Activated T-helper 1 cell treated with Interleukin-2 at 50 U/mL for 16 hours (primary cell): ENCODE results near the gene RND3.

Experiments
- DNase-seq: peaks from one replicate; pipeline ENCODE4 v3.0.0-alpha.2; 2020; ENCODE audit warnings: low read depth

The RND3 gene

DNA sequence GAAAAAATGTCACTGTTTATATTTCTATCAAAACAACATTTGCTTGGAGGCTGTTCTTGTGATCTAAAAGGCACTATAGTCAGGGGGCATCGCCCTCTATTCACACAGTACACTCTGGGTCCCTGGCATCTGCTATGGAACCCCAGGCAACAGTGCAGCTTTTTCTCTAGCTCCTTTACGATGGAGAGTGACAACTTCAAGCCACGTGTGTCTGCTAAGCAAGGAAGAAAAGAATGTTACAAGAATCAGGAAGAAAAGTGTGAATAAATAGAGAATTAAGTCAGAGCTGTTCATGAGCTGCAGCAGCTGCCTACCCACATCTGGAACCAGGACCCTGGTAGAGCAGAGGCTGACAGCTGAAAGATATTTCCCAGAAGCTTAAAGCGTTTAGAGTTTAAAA is 11.2 kb downstream of the RND3 start:
- no peak for DNase-seq

DNA sequence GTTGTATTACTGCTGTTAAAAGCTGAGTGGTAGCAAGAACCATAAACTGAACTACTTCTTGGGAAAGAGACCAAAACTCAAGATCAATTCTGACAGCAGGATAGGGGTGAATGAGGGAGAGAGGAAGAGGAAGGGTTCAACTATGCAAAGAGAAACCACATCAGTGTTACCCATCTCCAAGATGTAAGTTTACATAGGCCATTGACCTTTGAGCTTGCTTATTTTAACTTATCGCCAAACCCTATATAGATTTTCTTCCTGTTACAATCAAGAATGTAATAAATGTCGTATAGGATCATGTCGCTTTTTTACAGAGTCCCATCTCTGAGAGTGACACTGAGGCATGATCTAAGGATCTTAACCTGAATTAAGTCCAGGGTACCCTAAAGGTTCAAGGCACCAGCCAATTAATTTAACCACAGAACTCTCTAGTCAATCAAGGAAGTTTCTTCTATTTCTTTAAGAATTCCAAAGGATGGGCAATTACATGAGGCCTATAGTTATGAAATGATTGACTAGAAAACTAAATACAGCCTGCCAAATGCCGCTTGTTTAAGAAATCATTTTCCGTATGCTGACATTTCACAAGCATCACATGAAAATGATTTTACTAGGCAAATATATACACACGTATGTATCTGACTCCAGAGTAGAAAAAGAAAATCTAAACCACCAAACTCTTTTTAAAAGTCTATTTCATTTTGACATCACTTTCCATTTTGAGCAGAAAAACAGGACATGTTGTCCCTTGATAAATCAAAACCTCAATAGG is 11.8 kb downstream of the RND3 start:
- no peak for DNase-seq

DNA sequence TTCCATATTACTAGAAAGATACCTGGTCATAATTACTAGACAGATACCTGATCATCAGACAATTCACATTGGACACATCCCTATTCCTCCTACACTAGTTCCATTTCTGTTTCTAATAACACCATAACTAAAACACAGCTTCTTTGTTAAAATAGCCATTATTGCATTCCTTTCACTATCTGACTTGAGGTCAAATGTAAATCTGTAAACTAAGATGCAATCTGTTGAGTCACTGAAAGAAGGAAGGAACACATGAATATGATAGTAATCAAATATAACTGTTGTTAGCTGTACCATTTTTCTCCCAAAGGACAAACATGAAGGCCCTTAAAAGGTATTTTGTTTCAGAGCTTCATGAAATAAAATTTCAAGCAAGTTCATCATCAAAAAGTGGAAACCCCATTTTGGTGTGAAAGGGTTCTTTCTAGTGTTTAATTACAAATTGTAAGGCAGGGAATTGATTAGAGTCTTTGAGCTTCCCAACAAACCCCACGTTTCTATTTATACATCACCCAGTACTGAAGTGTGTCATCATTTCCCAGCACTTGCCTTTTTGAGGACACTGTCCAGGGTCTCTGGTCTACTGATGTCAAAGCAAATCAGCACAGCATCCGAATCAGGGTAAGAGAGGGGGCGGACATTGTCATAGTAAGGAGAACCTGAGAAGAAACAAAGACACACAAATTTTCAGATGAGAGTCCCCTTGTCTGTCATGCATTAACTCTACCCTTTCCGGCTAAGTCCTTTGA is 13.0 kb downstream of the RND3 start:
- DNase-seq, result no peak

DNA sequence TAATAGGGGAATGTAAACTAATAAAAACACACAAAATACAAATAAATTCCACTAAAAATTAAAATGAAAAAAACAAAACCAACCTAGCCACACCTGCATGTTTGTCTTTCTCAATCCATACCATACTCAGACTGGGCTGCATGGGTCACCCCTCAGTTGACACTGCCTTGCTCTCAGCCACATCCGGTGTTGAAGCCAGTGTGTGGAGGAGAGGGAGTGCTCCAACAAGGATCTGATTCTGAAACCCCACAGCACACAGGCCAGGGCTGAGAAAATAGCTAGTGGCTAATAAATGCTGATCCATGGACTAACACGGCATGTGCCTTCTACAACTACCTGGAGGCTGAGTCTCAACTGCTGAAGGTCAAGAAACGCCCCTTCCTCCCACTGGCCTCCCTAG is 13.7 kb downstream of the RND3 start:
- no peak for DNase-seq

DNA sequence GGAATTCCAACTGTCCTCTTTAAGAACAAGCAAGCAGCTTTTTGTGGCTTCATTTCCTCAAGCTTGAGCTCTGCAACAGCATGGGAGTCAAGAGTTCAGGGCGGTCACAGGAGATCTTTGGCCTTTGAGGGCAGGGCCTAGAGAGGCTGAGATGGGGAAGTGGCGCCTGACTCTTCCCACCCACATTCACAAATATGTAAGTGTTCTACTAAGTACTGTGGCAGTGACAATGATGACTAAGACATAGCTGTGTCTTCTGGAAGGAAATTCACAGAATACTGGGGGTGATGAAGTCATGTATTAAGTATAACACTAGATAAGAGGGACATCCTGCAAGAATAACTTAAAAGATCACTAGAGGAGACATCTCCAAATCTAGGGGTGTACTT is 15.0 kb downstream of the RND3 start:
- DNase-seq, result no peak

DNA sequence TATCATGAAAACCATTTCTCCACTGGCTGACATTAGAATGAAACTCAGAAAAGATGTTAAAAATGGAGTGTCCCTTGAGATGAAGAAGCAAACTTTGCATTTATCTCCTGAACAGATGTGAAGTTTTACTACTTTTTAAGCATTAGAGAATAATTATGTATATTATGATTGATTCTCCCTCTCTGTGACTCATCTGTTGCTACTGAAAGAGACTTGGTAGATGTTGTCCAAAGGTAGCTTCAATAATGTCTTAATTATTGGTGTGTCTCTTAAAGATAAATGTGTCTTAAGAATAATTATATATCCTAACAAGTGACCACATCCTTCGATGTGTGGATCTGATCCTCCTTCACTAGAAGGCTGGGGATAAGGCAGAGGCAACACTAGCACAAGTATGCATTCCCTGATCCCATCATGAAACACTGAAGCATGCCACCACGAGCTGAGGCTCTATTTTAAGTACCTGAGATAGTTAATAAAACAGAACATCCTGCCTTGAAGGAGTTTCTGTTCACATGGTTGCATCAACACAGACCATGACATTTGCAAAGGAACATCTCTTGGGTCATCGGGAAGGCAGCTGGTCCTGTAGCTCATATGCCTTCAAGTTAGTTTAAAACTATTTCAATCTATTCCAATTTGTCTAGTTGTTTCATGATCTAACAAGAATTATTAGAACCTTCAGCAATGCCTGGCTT is 15.5 kb downstream of the RND3 start:
- no peak for DNase-seq

DNA sequence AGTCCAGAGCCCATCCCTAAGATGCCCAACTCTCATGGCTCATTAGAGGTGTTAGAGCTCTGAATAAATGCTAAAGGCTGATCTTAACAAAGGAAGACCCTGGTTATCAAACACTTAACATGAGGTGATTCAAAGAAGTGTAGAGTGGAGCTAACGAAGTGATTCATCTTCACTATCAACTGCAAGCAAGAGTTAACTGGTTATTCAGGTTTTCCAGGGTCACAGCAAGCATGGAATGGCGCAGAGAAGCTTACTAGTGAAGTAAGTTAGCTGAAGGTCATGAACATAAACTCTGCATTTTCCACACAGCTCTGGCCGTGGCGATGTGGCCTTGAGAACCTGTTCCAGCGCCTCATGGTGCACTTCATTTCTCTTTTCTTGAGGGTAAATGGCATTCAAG is 17.0 kb downstream of the RND3 start:
- no peak for DNase-seq

DNA sequence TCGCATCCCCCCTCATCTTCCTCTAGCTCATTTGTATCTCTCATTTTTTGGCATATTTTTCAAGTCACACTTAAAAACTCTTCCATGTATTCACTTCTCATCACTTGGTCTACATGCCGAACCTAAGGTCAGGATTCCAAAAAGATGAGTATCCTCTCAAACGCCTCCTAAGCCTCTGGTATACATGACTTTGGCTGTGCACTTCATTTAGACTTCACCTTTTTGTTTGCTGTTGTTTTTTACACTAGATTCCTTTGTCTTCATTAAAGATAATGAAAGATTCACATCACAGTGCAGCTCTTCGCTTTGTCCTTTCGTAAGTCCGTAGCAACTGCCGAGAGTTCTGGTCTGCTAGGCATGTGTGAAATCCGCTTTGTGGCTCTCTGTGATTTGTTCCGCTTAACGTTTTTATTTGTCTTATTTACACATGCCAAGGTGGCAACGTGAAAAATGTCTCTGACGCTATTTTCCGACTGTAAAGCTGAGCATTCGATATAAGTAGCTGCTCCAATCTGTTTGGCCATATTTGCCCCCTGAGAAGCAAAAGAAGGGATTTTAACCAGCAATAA is 17.7 kb downstream of the RND3 start:
- DNase-seq, result no peak

DNA sequence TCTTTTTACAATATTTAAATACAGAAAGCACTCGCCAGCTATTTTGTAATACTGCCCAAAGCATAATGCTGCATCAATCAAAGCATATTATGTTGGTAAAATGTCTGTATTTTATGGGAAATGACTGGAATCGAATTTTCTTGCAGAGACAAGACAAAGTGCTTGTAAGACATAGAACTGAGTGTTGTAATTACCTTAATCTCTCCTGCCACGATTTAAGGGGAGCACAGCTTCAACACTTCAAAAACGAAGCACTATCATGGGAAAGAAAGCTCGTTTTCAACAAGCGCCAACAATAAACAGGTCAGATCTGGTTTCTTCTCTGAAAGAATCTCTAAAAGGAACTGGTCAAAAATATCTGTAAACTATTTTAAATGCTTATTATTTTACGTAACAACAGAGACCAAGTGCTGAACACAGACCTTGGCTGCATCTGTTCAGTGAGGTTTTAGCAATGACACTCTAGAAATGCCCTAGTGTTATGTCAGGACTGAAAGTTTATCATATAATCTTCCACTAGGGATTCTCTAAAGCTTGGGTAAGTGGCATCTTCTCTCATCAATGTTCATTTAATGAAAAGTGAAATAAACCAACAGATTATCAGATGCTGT is 19.0 kb downstream of the RND3 start:
- DNase-seq, result no peak

DNA sequence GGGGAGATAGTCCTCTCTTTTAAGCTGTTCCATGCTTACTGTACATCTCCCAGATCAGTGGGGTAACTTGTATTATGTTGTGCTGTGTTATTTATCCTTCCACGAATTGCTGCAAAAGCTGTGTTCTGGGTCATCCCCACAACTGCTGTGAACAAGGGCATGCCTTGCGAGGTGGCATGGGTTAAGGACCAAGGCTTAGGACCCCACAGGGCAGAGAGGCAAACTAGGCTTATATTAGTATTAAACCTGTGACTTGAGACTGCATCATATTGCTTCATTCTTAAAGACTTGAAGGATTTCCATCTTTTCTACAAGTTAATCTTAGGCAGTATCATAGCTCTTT is 19.9 kb downstream of the RND3 start:
- DNase-seq, result no peak

DNA sequence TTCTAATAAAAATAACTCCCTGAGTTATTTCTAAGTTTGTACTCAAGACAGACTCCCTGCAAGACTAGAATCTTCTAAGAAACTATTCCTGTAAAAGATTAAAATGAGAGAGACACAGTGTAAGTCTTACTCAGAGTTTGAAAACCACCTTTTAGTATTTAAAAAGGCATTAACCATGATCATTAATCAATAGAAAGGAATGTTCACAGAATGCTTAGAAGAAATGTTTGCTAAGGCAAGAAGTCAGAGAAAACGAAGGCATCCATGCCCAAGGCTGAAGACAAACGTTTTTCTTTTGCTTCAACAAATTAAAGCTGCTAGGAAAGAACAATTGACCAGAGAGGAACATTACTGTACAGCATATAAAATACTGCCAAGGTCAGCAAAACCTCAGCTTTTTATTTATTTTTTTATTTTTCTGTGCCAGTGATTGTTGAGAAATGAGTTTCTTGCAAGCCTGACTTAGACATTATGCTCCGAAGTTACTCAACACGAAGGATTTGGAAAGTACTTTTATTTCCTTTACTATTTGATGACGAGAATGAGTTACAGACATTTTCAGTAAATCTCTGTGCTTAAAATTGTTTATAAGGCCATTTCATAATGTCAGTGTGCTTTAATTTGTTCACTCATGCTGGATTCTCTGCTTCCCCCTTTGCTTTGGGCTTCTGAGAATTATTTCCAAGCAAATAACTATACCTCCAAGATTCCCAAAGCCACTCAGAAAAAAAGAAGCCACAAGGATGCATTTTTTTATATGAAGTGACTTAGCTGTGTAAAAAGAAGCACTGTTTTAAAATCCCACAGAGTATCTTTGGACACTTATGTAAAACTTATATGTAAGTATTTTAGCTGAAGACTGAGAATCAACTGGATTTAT is 20.5 kb downstream of the RND3 start:
- no peak for DNase-seq

DNA sequence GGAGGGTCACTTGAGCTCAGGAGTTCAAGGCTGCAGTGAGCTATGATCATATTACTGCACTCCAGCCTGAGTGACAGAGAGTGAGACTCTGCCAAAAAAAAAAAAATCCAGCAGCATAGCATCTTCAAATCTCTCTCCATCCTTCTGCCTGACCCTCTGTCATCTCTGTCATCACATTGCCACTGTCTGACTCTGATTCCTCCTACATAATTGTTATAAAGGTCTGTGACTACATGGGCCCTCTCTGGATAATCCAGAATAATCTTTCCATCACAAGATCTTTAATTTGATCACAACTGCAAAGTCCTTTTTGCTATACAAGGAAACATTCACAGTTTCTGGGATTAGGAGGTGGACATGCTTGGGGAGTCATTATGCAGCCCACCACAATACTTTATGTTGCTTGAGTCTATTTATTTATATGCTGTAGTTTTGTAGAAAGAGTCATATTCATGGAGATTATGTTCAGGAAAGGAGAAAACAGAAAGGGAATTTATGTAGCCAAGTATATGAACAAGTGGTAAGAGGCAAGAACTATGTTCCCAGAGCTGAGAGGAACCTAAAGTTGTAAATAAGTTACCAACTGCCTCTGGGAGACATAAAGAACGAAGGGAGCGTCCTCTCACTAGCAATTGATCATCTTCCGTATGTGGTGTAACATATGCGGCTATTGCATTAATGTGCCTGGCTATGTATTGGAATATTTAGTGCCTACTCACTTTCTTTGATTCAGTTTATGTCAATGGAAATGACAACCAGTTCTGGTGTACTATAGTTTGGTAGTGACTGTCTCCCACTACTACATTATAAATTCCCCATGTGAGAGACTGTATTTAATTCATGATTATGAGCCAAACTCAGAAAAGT is 21.5 kb downstream of the RND3 start:
- DNase-seq, result no peak

DNA sequence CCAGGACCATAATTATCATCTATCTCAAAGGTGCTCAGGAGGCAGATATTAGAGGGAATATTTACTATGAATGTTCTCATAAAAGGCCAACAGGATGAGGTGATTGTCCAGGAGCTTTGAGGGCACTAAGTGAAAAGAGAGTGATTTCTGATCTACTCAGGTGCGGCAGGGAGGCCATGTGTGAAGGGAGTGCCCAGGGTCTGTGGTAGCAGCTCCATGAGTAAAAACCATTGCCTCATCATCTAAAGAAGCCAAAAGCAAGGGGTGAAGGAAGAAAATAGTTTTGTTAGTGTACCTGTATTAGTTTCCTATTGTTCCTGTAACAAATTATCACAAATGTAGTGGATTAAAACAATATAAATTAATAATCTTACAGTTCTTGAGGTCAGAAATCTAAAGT is 22.5 kb downstream of the RND3 start:
- DNase-seq, result no peak

DNA sequence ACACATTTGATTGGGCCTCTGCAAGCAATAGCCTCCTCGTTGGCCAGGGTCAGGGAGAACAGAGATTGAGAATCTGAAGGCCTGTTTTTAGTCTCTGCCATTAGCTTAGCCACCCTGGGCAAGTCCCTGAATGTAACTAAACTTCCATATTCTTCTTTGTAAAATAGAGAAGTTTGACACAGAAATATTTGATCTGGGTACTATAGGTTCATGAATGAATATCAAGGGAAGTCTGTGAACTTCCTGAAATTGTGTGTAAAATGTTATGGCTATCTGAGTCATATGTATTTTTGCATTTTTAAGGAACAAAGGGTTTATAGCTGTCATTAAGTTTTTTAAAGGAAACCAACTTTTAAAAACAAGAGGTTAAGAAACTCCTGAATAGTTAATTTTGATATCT is 23.2 kb downstream of the RND3 start:
- DNase-seq, result no peak

DNA sequence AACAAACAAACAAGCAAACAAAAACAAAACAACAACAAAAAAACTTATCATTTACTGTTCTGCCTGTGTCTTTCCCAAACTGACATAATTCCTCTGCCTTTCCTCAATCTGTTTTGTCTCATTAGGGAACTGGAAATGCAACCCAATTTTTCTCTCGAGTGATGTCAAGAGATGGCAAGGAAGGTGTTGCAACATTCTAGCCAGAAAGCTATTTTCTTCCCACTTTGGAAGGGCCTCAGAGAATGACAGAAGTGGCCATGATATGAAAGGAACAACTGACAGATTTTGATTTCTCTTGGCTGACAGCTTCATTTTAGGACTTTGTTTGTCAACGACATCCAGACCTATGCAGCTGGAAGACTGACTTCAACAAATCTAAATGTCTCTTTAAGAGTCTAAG is 24.7 kb downstream of the RND3 start:
- DNase-seq, result no peak

DNA sequence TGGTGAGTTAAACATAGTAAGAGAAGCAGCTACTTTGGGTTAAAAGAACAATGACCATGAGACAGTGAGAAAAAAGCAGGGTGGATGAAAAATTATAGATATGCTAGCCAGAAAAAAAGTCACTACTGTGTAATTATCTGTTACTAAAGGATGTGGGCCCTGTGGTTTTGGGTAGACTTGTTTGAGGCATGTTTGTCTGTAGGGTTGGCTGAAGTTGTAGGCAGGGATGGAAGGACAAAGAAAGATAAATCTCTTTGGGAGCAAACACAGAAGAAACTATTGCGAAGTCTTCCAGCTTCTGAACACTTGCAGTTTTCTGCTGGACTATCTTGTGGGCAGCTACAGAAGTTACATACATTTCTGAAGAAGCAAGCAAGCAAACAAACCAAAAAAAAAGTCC is 28.2 kb downstream of the RND3 start:
- DNase-seq, result no peak

DNA sequence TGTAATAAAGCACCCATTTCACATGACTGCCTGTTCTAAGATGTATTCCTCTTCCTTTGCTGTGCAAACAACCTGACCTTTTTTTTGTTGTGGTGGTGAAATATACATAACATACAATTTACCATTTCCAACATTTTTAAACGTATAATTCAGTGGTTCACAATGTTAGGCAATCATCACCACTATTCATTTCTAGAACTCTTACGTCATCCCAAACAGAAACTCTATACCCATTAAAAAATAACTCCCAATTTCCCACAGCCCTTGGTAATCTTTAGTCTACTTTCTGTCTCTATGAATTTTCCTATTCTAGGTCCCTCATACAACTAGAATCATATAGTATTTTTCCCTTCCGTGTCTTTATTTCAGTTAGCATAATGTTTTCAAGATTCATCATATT is 36.7 kb downstream of the RND3 start:
- DNase-seq, result no peak

DNA sequence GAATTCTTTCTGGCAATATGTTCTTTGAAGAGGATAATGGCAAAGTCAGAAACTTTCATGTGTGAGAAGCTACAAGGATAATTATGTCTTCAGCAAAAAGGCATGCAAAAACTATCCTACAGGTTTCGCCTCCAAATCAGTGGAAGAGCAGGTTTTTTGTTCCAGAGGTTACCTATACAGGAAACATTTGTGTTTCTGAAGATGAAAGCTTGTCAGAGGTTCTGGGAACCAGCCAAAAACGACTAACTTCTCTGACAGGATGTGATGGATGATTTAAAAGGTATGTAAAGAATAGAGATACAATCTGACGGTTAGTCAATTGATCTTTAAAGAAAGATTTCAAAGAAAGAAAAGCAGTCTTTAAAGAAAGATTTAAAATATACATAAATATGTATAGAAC is 37.6 kb downstream of the RND3 start:
- DNase-seq, result no peak

DNA sequence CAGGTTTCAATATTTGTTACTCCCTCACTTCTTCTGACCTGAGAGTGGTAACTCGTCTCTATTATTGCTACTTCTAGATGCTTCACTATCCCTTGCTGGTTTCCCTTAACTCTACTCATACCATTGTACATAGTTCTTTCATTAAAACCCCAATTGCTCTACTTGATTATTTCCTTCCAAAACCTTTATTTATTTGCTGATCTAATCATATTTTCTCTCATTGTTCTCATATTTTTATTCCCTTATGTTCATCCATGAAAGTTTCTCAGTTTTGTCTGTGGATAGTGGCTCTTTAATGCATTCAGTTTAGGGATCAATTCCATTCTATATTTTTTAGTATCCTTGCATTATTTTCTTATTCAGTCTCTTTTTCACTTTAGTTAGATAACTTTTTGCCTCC is 42.1 kb downstream of the RND3 start:
- no peak for DNase-seq

DNA sequence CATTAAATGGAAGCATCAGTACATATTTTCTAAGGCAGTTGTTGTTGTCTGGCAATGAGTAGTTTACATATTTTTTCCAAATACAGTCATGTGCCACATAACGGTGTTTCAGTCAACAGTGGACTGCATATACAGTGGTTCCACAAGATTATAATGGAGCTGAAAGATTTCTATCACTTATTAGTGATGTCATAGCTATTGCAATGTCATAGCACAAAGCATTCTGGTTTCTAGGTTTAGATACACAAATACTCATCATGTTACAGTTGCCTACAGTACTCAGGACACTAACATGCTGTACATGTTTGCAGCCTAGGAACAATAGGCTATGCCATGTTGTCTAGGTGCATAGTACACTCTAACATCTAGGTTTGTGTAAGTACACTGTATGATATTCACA is 45.0 kb downstream of the RND3 start:
- DNase-seq, result no peak

DNA sequence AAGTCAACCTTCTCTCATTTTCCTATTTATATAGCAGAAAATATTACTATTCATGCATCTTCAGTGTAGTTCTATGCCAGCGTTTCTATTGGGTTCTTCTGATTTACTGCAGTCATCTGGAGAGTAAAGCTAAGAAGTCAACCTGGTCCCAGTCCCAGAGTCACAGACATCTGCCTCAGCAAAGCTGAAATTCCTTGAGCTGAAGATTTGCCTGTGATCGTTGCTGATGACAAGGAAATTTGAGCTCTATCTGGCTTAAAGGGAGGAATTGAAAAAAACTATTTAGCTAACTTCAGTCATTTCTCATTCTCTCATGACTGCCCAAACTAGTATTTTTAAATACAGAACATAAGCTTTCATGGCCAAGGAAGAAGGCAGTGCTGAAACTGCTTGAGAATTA is 45.7 kb downstream of the RND3 start:
- DNase-seq, result no peak
